ENCODE measurements around the gene WIPF3.

- no peak for TF ChIP-seq CTCF (IDR thresholded peaks at IDR 0.05)
- no peak for TF ChIP-seq REST (IDR thresholded peaks at IDR 0.05; ENCODE audit: insufficient read depth in 1 of 2, low read depth in 2 of 2, low read length in 1 of 2)
- TF ChIP-seq POLR2AphosphoS5 (IDR thresholded peaks at IDR 0.05; ENCODE audit: low read depth, low read length) = no peak
- TF ChIP-seq TCF7L2 (IDR thresholded peaks at IDR 0.05; ENCODE audit: low read depth, low read length) = no peak
- TF ChIP-seq SIN3A (IDR thresholded peaks at IDR 0.05; ENCODE audit: borderline replicate concordance, insufficient read depth, low read depth, low read length) = no peak
These were observed 76.2 kb downstream of the WIPF3 start for GRCh38 chr7:29882481-29882880.
